BE2C (cell line): ENCODE results near the gene CDC45.

Source experiments
- DNase-seq: peaks from one replicate; pipeline ENCODE4 v3.0.0-alpha.2; 2020
- H3K27me3 ChIP-seq: fragments of 250-450 bp; sonication (Bioruptor Pico); 2 replicates; pipeline ENCODE4 v1.5.1; 2020; ENCODE audit warnings: mild to moderate bottlenecking
- H3K36me3 ChIP-seq: fragments of 250-450 bp; sonication (Bioruptor Pico); 2 replicates; pipeline ENCODE4 v1.5.1; 2020; ENCODE audit warnings: mild to moderate bottlenecking
- H3K4me1 ChIP-seq: fragments of 250-450 bp; sonication (Bioruptor Pico); 2 replicates; pipeline ENCODE4 v1.5.1; 2020
- H3K4me3 ChIP-seq: 2 replicates; pipeline ENCODE4 v1.5.1; 2011; ENCODE audit warnings: low read depth, low read length
- H3K9me3 ChIP-seq: fragments of 250-450 bp; sonication (Bioruptor Pico); 2 replicates; pipeline ENCODE4 v1.5.1; 2020
- CTCF ChIP-seq: IDR thresholded peaks from 2 replicates; pipeline ENCODE4 v1.5.1; 2012; ENCODE audit warnings: mild to moderate bottlenecking, low read depth, low read length

Gene CDC45

GRCh38 chr22:19448739-19449421, 30.8 kb upstream of the CDC45 start:
- Histone ChIP-seq H3K36me3 (peaks cover 32% of the 10 kb centered on the region), H3K4me3 (peak overlapping the region; percentile 90), H3K27me3 (no peaks in the 10 kb centered on the region), H3K4me1 (no peaks in the 10 kb centered on the region), H3K9me3 (no peaks in the 10 kb centered on the region)
- TF ChIP-seq CTCF: no peak
- DNase-seq: no peak

- DNase-seq: no peak
- peaks cover 32% of the 10 kb centered on the region for H3K36me3 ChIP-seq
- no peaks in the 10 kb centered on the region for H3K9me3 ChIP-seq
- TF ChIP-seq CTCF: no peak
- no peak overlapping the region for H3K4me3 ChIP-seq
- H3K27me3 ChIP-seq: no peaks in the 10 kb centered on the region
- no peaks in the 10 kb centered on the region for H3K4me1 ChIP-seq
Measured at GRCh38 chr22:19449422-19449767, 30.3 kb upstream of the CDC45 start.

GRCh38 chr22:19450363-19451175, 29.2 kb upstream of the CDC45 start:
- Histone ChIP-seq H3K36me3 (peaks cover 44% of the 10 kb centered on the region), H3K4me3 (no peak overlapping the region), H3K27me3 (no peaks in the 10 kb centered on the region), H3K9me3 (no peaks in the 10 kb centered on the region), H3K4me1 (no peaks in the 10 kb centered on the region)
- no peak for TF ChIP-seq CTCF
- DNase-seq: no peak

- Histone ChIP-seq H3K27me3 (no peaks in the 10 kb centered on the region), H3K9me3 (no peaks in the 10 kb centered on the region), H3K4me3 (no peak overlapping the region), H3K36me3 (peaks cover 54% of the 10 kb centered on the region), H3K4me1 (no peaks in the 10 kb centered on the region)
- DNase-seq: no peak
- no peak for TF ChIP-seq CTCF
Measured at GRCh38 chr22:19451570-19451969, 28.1 kb upstream of the CDC45 start.

- Histone ChIP-seq H3K4me3 (no peak overlapping the region), H3K4me1 (no peaks in the 10 kb centered on the region), H3K36me3 (peaks cover 54% of the 10 kb centered on the region), H3K9me3 (no peaks in the 10 kb centered on the region), H3K27me3 (no peaks in the 10 kb centered on the region)
- DNase-seq: no peak
- TF ChIP-seq CTCF: no peak
Measured at GRCh38 chr22:19453718-19454117, 26.0 kb upstream of the CDC45 start.

- no peaks in the 10 kb centered on the region for H3K27me3 ChIP-seq
- H3K36me3 ChIP-seq: peaks cover 51% of the 10 kb centered on the region
- no peak for TF ChIP-seq CTCF
- H3K4me1 ChIP-seq: no peaks in the 10 kb centered on the region
- DNase-seq: no peak
- no peaks in the 10 kb centered on the region for H3K9me3 ChIP-seq
- H3K4me3 ChIP-seq: no peak overlapping the region
Measured at GRCh38 chr22:19454156-19454555, 25.6 kb upstream of the CDC45 start.
